Liver (tissue), 9 donors: ENCODE data around the gene IFT43. TPM values are rescaled to one million over a fixed set of nuclear protein-coding genes. Genes with fewer than 3 reads are reported as not detected.

Experiments
- DNase-seq: peaks from one replicate; pipeline ENCODE4 v3.0.0-alpha.2; 2017; ENCODE audit warnings: low spot score
- H3K27ac ChIP-seq, 2 donors: one replicate each; pipeline ENCODE4 v1.7.0; 2013; ENCODE audit warnings: inconsistent platforms in 2 of 2, low read length in 2 of 2, control low read depth in 1 of 2, low read depth in 1 of 2, mild to moderate bottlenecking in 1 of 2
- H3K27me3 ChIP-seq, 4 donors: one replicate each; pipeline versions ENCODE4 v1.6.1 to v1.7.0; 2013; ENCODE audit warnings: low read length in 3 of 4, inconsistent platforms in 1 of 4, mild to moderate bottlenecking in 1 of 4, moderate library complexity in 1 of 4; ENCODE audit not compliant: control insufficient read depth in 4 of 4, insufficient read depth in 4 of 4
- H3K36me3 ChIP-seq, 4 donors: one replicate each; pipeline versions ENCODE4 v1.6.1 to v1.7.0; 2013; ENCODE audit warnings: low read length in 3 of 4, mild to moderate bottlenecking in 3 of 4, low read depth in 1 of 4, moderate library complexity in 1 of 4; ENCODE audit not compliant: control insufficient read depth in 4 of 4, insufficient read depth in 3 of 4
- H3K4me1 ChIP-seq, 4 donors: one replicate each; pipeline versions ENCODE4 v1.6.1 to v1.7.0; 2013; ENCODE audit warnings: low read length in 3 of 4, mild to moderate bottlenecking in 3 of 4, moderate library complexity in 1 of 4; ENCODE audit not compliant: control insufficient read depth in 4 of 4, insufficient read depth in 4 of 4
- H3K4me3 ChIP-seq, 3 donors: one replicate each; pipeline versions ENCODE4 v1.6.1 to v1.7.0; 2013; ENCODE audit warnings: low read length in 3 of 3, control low read depth in 1 of 3, low read depth in 1 of 3, mild to moderate bottlenecking in 1 of 3
- H3K9ac ChIP-seq, 2 donors: one replicate each; pipeline ENCODE4 v1.7.0; 2013; ENCODE audit warnings: low read length in 2 of 2, mild to moderate bottlenecking in 2 of 2, moderate library complexity in 2 of 2, control low read depth in 1 of 2, low read depth in 1 of 2
- H3K9me3 ChIP-seq, 4 donors: one replicate each; pipeline versions ENCODE4 v1.6.1 to v1.7.0; 2013; ENCODE audit warnings: low read length in 3 of 4; ENCODE audit not compliant: control insufficient read depth in 4 of 4
- ATF3 ChIP-seq: IDR thresholded peaks from 2 replicates; pipeline ENCODE4 v1.6.1; 2016; ENCODE audit warnings: antibody characterized with exemption
- CTCF ChIP-seq: fragments of 150-350 bp; IDR thresholded peaks from 2 replicates; pipeline ENCODE4 v1.5.1; 2017; ENCODE audit warnings: improper control_type of control experiment, low read depth, low read length; ENCODE audit not compliant: missing input control
- FOXA1 ChIP-seq: IDR thresholded peaks from 2 replicates; pipeline ENCODE4 v1.6.1; 2016; ENCODE audit warnings: antibody characterized with exemption
- GABPA ChIP-seq, 2 donors: IDR thresholded peaks in 1 of 2; conservative IDR thresholded peaks in 1 of 2; 2 replicates each; pipeline ENCODE4 v1.6.1; 2016; ENCODE audit warnings: antibody characterized with exemption in 2 of 2, mild to moderate bottlenecking in 1 of 2, moderate library complexity in 1 of 2
- HNF4A ChIP-seq, 2 donors: conservative IDR thresholded peaks; 2 replicates each; pipeline ENCODE4 v1.6.1; 2016; ENCODE audit warnings: antibody characterized with exemption in 2 of 2, mild to moderate bottlenecking in 2 of 2
- HNF4G ChIP-seq: IDR thresholded peaks from 2 replicates; pipeline ENCODE4 v1.6.1; 2016; ENCODE audit warnings: antibody characterized with exemption
- JUND ChIP-seq, 2 donors: IDR thresholded peaks; 2 replicates each; pipeline ENCODE4 v1.6.1; 2016; ENCODE audit warnings: antibody characterized with exemption in 2 of 2
- MAX ChIP-seq: IDR thresholded peaks from 2 replicates; pipeline ENCODE4 v1.6.1; 2016; ENCODE audit warnings: antibody characterized with exemption
- RAD21 ChIP-seq, 2 donors: IDR thresholded peaks; 2 replicates each; pipeline ENCODE4 v1.6.1; 2016; ENCODE audit warnings: antibody characterized with exemption in 2 of 2, mild to moderate bottlenecking in 2 of 2
- REST ChIP-seq: IDR thresholded peaks from 2 replicates; pipeline ENCODE4 v1.6.1; 2016; ENCODE audit warnings: antibody characterized with exemption, mild to moderate bottlenecking
- RXRA ChIP-seq, 2 donors: IDR thresholded peaks; 2 replicates each; pipeline ENCODE4 v1.6.1; 2017 to 2018; ENCODE audit warnings: antibody characterized with exemption in 2 of 2, mild to moderate bottlenecking in 1 of 2
- SP1 ChIP-seq: IDR thresholded peaks from 2 replicates; pipeline ENCODE4 v1.6.1; 2018; ENCODE audit warnings: antibody characterized with exemption, mild to moderate bottlenecking
- TAF1 ChIP-seq: conservative IDR thresholded peaks from 2 replicates; pipeline ENCODE4 v1.6.1; 2016; ENCODE audit warnings: antibody characterized with exemption, mild to moderate bottlenecking
- YY1 ChIP-seq: IDR thresholded peaks from 2 replicates; pipeline ENCODE4 v1.6.1; 2016; ENCODE audit warnings: antibody characterized with exemption, mild to moderate bottlenecking
- ZBTB33 ChIP-seq: IDR thresholded peaks from 2 replicates; pipeline ENCODE4 v1.6.1; 2016; ENCODE audit warnings: antibody characterized with exemption
- WGBS: extraction: QIAGEN DNeasy Blood & Tissue Kit; methylation state at CpG from one replicate; pipeline ENCODE4 v1.1.7; 2013; 5-methylcytosine and 5-hydroxymethylcytosine counted together
- polyA plus RNA-seq, 2 donors: library from polyadenylated mRNA; stranded (reverse) in 1 of 2; unstranded in 1 of 2; fragments of 200-250 nt in 1 of 2; fragments of >200 nt in 1 of 2; fragmentation: Nextera tagmentation in 1 of 2; extraction: Ambion mirVana in 1 of 2; gene quantifications; one replicate each; pipeline versions ENCODE4 v1.2.1 to v1.2.3, GENCODE V29; 2013 to 2015
- total RNA-seq, 2 donors: library from RNA; depleted of rRNA; stranded (reverse); fragments of >200 nt; gene quantifications; one replicate each; pipeline ENCODE4 v1.2.3, GENCODE V29; 2014
- donor health status: healthy.
- donor health status: healthy.
- donor health status: healthy.
- donor health status: healthy.
- donor health status: healthy.

IFT43 gene
- total and polyA plus RNA-seq, 4 donors: 7.8 to 33.6 (median 19.3) TPM

GRCh38 chr14:75960231-75960630 lies 25.3 kb upstream of the IFT43 start:
- no peaks in the 10 kb centered on the region for H3K4me1 ChIP-seq
- H3K27me3 ChIP-seq: no peaks in the 10 kb centered on the region
- H3K9me3 ChIP-seq: no peaks in the 10 kb centered on the region
- H3K4me3 ChIP-seq: no peak overlapping the region
- no peak for DNase-seq
- TF ChIP-seq RXRA (IDR thresholded peaks at IDR 0.05) (peak in 1 of 2 donors; percentile 42), SP1 (no peak), ZBTB33 (no peak), YY1 (no peak), HNF4A (conservative IDR thresholded peaks at IDR 0.05) (no peak), CTCF (no peak), JUND (IDR thresholded peaks at IDR 0.05) (no peak), HNF4G (no peak)
- H3K27ac ChIP-seq: no peak overlapping the region
- H3K9ac ChIP-seq: no peak overlapping the region
- peaks cover 0 to 33% (median 3%) of the 10 kb centered on the region in 4 donors for H3K36me3 ChIP-seq
- WGBS: 88% methylated on average over 6 of the region's 6 CpGs

GRCh38 chr14:75961662-75962061 lies 23.9 kb upstream of the IFT43 start:
- no peak overlapping the region for H3K4me3 ChIP-seq
- no peak overlapping the region for H3K9ac ChIP-seq
- TF ChIP-seq ATF3 (no peak), FOXA1 (no peak), HNF4A (conservative IDR thresholded peaks at IDR 0.05) (no peak), GABPA (IDR thresholded peaks at IDR 0.05 in 1 of 2, conservative IDR thresholded peaks at IDR 0.05 in 1 of 2) (no peak), ZBTB33 (no peak)
- no peaks in the 10 kb centered on the region for H3K4me1 ChIP-seq
- 87% methylated on average over 3 of the region's 3 CpGs for WGBS
- no peak for DNase-seq
- peaks cover 0 to 47% (median 3%) of the 10 kb centered on the region in 4 donors for H3K36me3 ChIP-seq
- H3K27me3 ChIP-seq: no peaks in the 10 kb centered on the region
- no peak overlapping the region for H3K27ac ChIP-seq
- H3K9me3 ChIP-seq: no peaks in the 10 kb centered on the region

- Histone ChIP-seq H3K9me3 (no peaks in the 10 kb centered on the region), H3K36me3 (peaks cover 0 to 44% (median 3%) of the 10 kb centered on the region in 4 donors), H3K4me3 (no peak overlapping the region), H3K9ac (no peak overlapping the region), H3K4me1 (no peaks in the 10 kb centered on the region), H3K27me3 (no peaks in the 10 kb centered on the region), H3K27ac (no peak overlapping the region)
- WGBS: 97% methylated on average over 3 of the region's 3 CpGs
- no peak for DNase-seq
- TF ChIP-seq ATF3 (no peak), REST (no peak), RAD21 (IDR thresholded peaks at IDR 0.05) (no peak), MAX (no peak), SP1 (no peak), TAF1 (no peak), FOXA1 (no peak), ZBTB33 (no peak)
These were observed 17.7 kb upstream of the IFT43 start for GRCh38 chr14:75967866-75968265.
